HG03064 (cell line): ENCODE measurements around the gene SETD2.
A peak's percentile ranks its signal among the peaks of the same experiment; 100 is the strongest.

Experiments
- ATAC-seq: cut with Tn5 transposase; IDR thresholded peaks from one replicate; pipeline ENCODE4 v1.9.1; 2021; ENCODE audit warnings: low read depth; ENCODE audit not compliant: unreplicated experiment

Gene SETD2

DNA sequence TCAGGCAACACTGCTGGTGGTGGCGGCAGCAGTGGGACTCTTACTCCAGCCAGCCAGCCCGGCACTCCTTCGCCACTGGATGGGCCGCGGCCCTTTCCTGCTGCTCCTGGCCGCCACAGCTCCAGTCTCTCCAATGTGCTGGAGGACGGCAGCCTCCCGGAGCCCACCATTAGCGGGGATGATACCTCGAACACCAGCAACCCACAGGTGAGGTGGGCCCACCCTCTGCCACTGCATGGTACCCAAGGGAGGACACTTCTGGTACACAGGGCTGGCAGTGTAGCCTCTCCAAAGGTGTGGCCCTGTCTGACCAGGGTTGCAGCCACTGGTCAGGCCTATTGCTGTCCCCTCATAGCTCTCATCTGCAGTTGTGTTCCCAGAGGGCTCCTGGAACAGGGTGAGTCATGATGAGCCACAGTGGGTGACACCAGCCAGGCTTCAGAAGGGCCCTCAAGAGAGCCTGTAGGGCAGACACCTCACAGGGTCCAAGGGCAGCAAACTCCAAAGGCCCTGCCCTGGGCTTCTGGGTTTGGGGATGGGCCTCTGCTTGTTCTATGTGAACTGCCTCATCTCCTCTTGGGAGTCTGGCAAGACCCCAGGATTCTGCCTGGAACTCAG lies 163.6 kb downstream of the SETD2 start:
- no peak for ATAC-seq

DNA sequence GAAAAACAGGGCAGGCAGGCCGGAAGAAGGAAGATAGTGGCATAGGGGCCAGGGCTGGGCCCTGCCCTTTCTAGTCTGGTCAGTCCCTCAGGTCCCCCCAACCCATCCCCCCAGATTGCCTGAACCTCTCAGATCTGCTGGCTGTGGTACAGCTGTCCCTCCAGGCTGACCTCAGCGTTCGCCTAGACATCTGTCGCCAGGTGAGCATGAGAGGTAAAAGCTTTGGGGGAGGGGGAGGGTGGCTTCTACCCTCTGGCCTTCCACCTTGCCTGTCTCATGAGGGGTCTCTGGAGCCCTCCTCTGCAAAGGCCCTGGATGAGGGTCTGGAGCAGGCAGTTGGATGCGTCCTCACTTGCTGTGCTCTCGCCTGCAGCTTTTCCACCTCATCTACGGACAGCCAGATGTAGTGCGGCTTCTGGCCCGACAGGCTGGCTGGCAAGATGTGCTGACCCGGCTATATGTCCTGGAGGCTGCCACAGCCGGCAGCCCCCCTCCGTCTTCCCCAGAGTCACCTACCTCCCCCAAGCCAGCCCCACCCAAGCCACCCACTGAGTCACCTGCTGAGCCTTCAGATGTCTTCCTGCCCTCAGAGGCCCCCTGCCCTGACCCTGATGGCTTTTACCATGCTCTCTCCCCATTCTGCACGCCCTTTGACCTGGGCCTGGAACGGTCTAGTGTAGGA lies 164.3 kb downstream of the SETD2 start:
- no peak for ATAC-seq

DNA sequence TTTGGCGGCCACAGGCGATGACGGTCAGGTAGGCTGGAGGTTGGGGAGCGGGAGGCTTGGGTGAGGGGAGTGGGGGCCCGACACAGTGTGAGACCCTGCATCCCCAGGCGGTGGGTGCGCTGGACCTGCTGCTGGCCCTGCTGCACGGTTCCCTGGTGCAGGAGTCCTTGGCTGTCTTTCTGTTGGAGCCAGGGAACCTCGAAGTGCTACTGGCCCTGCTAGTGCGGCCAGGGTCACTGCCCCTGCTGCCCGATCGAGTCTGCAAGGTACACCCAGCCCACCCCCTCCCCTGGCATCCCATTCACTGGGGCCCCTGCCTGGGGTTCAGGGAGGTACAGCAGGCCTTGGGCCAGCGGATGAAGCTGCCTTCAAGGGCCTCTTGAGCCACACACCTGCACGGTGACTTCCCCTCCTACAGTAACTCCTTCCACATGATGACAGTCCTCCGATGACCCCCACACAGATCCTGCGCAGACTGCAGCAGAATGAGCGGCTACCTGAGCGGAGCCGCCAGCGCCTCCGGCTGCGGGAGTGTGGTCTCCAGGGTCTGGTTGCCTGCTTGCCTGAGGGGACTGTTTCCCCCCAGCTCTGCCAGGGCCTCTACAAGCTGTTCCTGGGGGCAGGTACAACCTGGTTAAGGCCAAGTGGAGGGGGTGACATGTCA lies 164.9 kb downstream of the SETD2 start:
- ATAC-seq: no peak

DNA sequence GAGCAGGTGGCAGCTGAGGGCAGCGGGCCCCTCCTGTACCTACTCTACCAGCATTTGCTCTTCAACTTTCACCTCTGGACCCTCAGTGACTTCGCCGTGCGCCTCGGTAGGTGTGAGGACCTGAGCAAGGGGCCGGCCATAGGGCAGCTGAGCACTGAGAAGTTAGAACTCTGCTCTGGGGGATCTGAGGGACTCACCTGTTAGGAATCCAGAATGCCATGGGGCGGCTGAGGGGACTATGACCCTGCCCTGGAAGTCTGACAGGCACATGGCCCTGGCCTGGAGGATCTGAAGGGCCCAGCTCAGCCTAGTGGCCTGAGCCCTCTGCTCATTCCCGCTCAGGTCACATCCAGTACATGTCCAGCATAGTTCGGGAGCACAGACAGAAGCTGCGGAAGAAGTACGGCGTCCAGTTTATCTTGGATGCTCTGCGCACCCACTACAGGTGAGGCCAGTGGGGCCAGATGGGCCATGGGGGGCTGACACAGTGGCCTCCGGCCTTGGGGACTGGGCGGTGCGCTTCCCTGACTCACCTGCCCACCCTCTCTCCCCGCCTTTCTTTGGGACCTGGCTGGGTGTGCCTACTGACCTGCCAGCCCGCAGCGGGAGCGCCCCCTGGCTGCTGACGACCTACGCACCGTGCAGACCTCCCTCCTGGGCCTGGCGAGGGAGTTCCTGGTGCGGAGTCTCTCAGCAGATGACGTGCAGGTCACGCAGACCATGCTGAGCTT lies 165.6 kb downstream of the SETD2 start:
- no peak for ATAC-seq

- ATAC-seq: no peak
Measured at GRCh38 chr3:46997453-46998091, 166.3 kb downstream of the SETD2 start.

GRCh38 chr3:46996689-46997452 lies 167.0 kb downstream of the SETD2 start:
- ATAC-seq: no peak

- no peak for ATAC-seq
Measured at GRCh38 chr3:46995901-46996562, 167.9 kb downstream of the SETD2 start.

DNA sequence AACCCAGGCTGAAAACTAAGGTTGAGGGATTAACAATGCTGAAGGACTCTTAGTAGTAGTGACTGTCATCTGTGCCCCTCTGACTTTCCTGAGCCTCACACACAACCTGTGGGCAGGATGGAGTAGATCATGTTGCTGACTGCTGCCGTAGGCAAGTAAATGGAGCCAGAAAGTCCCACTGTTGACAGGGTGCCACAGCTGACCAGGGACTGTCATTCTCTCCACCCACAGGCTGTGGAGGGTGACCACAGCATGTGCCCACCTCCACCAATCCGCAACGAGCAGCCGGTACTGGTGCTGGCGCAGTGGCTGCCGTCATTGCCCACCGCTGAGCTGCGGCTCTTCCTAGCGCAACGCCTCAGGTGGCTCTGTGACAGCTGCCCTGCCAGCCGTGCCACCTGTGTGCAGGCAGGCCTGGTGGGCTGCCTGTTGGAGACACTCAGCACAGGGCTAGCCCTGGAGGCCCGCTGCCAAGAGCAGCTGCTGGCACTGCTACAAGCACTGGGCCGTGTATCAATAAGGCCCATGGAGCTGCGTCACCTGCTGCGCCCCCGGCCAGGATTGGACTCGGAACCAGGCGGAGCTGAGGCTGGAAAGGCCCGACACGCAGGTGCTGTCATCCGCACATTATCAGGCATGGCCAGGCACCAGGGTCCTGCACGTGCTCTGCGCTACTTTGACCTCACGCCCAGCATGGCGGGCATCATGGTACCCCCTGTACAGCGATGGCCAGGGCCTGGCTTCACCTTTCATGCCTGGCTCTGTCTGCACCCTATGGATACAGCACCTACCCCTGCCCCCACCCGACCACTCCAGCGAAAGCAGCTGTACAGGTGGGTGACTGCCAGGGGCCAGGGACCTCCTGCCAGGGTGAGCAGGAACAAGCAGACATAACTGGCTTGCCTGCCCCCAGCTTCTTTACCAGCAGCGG lies 168.8 kb downstream of the SETD2 start:
- no peak for ATAC-seq

GRCh38 chr3:46993986-46994385 lies 169.9 kb downstream of the SETD2 start:
- no peak for ATAC-seq

- ATAC-seq: no peak
Measured at GRCh38 chr3:46993292-46993691, 170.6 kb downstream of the SETD2 start.

GRCh38 chr3:46992231-46992630 lies 171.7 kb downstream of the SETD2 start:
- ATAC-seq: no peak

GRCh38 chr3:46991406-46992165 lies 172.3 kb downstream of the SETD2 start:
- ATAC-seq: no peak

GRCh38 chr3:46990573-46991374 lies 173.1 kb downstream of the SETD2 start:
- ATAC-seq: no peak

- ATAC-seq: no peak
Measured at GRCh38 chr3:46989146-46989810, 174.6 kb downstream of the SETD2 start.

DNA sequence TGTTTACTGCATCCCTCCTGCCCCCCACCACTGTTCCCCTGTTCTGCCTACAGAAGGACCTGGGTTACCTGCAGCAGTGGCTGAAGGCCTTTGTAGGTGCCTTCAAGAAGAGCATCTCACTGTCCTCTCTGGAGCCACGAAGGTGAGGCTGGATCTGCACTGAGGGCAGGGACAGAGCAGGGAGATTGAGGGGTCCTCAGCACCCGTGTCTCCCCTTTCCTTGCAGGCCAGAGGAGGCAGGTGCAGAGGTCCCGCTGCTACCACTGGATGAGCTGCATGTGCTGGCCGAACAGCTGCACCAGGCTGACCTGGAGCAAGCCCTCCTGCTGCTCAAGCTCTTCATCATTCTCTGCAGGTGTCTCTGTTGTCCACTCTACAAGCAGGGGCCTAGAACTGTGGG lies 175.3 kb downstream of the SETD2 start:
- no peak for ATAC-seq

DNA sequence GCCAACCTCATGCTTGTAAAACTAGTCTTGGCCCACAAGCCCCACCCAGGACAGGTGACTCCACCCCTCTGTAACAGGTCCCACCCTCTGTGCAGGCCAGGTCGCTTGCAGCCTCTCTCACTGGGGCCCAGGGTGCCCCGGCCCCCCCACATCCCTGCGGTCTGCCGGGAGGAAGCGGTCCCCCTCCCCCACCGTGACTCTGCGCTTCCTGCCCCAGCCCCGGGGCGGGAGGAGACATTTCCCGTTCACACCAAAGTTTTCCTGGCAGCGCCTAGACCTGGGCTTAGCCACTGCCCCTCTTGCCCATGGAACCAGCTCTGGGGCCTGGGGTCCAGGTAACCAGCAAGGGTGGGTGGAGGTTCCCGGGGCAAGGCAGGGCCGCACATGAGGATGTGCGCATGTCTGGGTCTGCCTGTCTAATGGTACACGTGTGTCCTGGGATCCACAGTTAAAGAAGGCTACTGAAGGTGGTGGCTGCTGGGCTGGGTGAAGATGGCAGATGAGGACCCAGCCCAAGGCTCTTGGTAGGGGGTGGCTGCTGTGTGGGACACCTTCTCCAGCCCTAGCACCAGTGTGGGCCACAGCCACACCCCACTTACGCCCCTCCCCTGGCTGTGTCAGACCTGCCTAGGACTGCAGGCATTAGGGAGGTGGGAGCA lies 176.0 kb downstream of the SETD2 start:
- ATAC-seq: peak; percentile 60
